ENCODE data around the gene MMP28.
A peak's percentile ranks its signal among the peaks of the same experiment; 100 is the strongest.

MMP28 gene

DNA sequence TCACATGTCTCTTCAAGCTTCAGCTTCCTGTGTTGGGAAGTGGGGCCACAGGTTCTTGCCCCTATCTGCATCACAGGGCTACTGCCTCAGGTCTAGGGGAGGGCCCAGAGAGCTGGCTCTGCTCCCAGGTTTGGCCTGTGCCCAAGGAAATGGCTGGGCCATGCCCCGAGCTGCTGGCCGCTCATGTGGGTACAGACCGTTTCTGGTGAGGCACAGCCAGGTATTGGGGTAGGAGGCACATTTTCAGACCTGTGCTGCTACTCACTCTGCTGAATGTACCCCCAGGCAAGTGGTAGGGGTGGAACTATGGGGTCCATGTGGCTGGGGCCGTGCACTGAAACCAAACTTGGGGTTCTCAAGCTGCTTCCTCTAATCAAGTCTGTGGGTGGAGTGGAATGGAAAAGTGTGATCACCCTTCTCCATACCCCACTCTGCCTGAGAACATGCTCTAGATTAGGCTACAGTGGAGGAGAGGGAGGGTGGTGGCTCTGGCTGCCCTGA lies 47.0 kb downstream of the MMP28 start:
- Histone ChIP-seq H3K4me2 (ENCODE audit: insufficient read depth, low read length, poor library complexity, severe bottlenecking) (no peak overlapping the region), H2BK120ac (ENCODE audit: low read depth, low read length) (no peak overlapping the region), H2AK5ac (ENCODE audit: low read depth, low read length) (no peak overlapping the region), H3K4ac (ENCODE audit: low read length) (no peak overlapping the region), H4K8ac (ENCODE audit: low read depth, low read length) (no peak overlapping the region), H3K4me1 (ENCODE audit: control insufficient read depth in 2 of 2, insufficient read depth in 1 of 2, low read depth in 1 of 2, low read length in 2 of 2) (peaks cover 5 to 7% of the 10 kb centered on the region in 2 donors), H4K91ac (ENCODE audit: low read depth, low read length, poor library complexity) (no peak overlapping the region), H3K27me3 (ENCODE audit: control insufficient read depth in 3 of 3, insufficient read depth in 3 of 3, low read depth in 1 of 3, low read length in 3 of 3) (peaks cover 0 to 41% (median 14%) of the 10 kb centered on the region in 3 experiments), H3K9me3 (replicated peaks in 1 of 2; ENCODE audit: control insufficient read depth in 2 of 2, insufficient read depth in 1 of 2, low read depth in 1 of 2, low read length in 2 of 2) (no peaks in the 10 kb centered on the region), H2AFZ (ENCODE audit: low read length) (no peak overlapping the region), H2BK12ac (ENCODE audit: low read length) (no peak overlapping the region), H2BK5ac (ENCODE audit: low read length) (no peak overlapping the region), H3K79me1 (ENCODE audit: low read depth, low read length) (no peaks in the 10 kb centered on the region), H3K14ac (ENCODE audit: low read length) (no peak overlapping the region), H2BK15ac (ENCODE audit: low read length) (no peak overlapping the region), H3K27ac (replicated peaks; ENCODE audit: low read length) (no peak overlapping the region), H3K9ac (ENCODE audit: low read depth, low read length, poor library complexity) (no peak overlapping the region), H3K36me3 (replicated peaks in 1 of 2; ENCODE audit: control insufficient read depth in 2 of 2, insufficient read depth in 2 of 2, low read length in 2 of 2) (no peaks in the 10 kb centered on the region), H3K18ac (ENCODE audit: low read length) (no peak overlapping the region), H3K4me3 (ENCODE audit: low read length in 2 of 2) (no peak overlapping the region), H3K23ac (ENCODE audit: low read depth, low read length, poor library complexity) (no peak overlapping the region)
- WGBS, 2 donors (ENCODE audit: extremely low coverage in 2 of 2, insufficient read length in 2 of 2, insufficient replicate concordance in 1 of 2) = no CpG with 5 or more reads among the region's 4 CpGs
- no peak for DNase-seq (ENCODE audit: low spot score)

DNA sequence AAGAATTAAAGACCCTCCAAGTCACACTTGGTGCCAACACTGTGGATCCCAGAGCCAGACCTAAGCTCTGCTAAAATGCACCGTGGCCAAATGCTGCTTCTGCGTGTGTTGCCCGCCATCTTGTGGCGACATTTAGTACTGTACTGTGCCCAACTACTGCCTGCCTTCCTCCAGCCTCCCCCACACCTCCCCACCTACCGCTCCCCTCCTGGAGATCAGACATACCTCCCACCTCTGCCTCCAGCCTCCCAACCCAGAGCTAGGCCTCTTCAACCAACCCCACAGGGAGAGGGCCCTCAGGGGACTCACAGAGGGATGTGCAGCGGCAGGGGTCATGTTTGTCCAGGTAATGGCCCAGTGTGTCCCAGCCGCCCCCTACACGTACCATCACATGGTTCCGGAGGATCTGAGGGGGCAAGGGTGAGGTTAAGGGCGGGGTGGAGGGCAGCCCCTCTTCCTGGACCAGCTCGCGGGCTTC lies 47.9 kb downstream of the MMP28 start:
- peak overlapping the region; percentile 5 for H2AFZ ChIP-seq (ENCODE audit: low read length)
- H2BK15ac ChIP-seq (ENCODE audit: low read length) = no peak overlapping the region
- H4K91ac ChIP-seq (ENCODE audit: low read depth, low read length, poor library complexity) = no peak overlapping the region
- H2BK12ac ChIP-seq (ENCODE audit: low read length) = no peak overlapping the region
- no CpG with 5 or more reads among the region's 12 CpGs for WGBS, 2 donors (ENCODE audit: extremely low coverage in 2 of 2, insufficient read length in 2 of 2, insufficient replicate concordance in 1 of 2)
- H3K18ac ChIP-seq (ENCODE audit: low read length) = no peak overlapping the region
- no peak overlapping the region for H3K9ac ChIP-seq (ENCODE audit: low read depth, low read length, poor library complexity)
- no peak overlapping the region for H3K4me2 ChIP-seq (ENCODE audit: insufficient read depth, low read length, poor library complexity, severe bottlenecking)
- H3K27me3 ChIP-seq (ENCODE audit: control insufficient read depth in 3 of 3, insufficient read depth in 3 of 3, low read depth in 1 of 3, low read length in 3 of 3) = peaks cover 0 to 38% (median 18%) of the 10 kb centered on the region in 3 experiments
- no peak overlapping the region for H3K14ac ChIP-seq (ENCODE audit: low read length)
- peaks cover 5 to 6% of the 10 kb centered on the region in 2 donors for H3K4me1 ChIP-seq (ENCODE audit: control insufficient read depth in 2 of 2, insufficient read depth in 1 of 2, low read depth in 1 of 2, low read length in 2 of 2)
- no peak overlapping the region for H3K4me3 ChIP-seq (ENCODE audit: low read length in 2 of 2)
- DNase-seq (ENCODE audit: low spot score) = peak; percentile 71
- no peaks in the 10 kb centered on the region for H3K9me3 ChIP-seq (replicated peaks in 1 of 2; ENCODE audit: control insufficient read depth in 2 of 2, insufficient read depth in 1 of 2, low read depth in 1 of 2, low read length in 2 of 2)
- H3K36me3 ChIP-seq (replicated peaks in 1 of 2; ENCODE audit: control insufficient read depth in 2 of 2, insufficient read depth in 2 of 2, low read length in 2 of 2) = no peaks in the 10 kb centered on the region
- no peak overlapping the region for H3K4ac ChIP-seq (ENCODE audit: low read length)
- no peak overlapping the region for H2BK5ac ChIP-seq (ENCODE audit: low read length)
- H2AK5ac ChIP-seq (ENCODE audit: low read depth, low read length) = no peak overlapping the region
- no peak overlapping the region for H4K8ac ChIP-seq (ENCODE audit: low read depth, low read length)
- H3K79me1 ChIP-seq (ENCODE audit: low read depth, low read length) = no peaks in the 10 kb centered on the region
- H3K23ac ChIP-seq (ENCODE audit: low read depth, low read length, poor library complexity) = no peak overlapping the region
- no peak overlapping the region for H3K27ac ChIP-seq (replicated peaks; ENCODE audit: low read length)
- H2BK120ac ChIP-seq (ENCODE audit: low read depth, low read length) = no peak overlapping the region

DNA sequence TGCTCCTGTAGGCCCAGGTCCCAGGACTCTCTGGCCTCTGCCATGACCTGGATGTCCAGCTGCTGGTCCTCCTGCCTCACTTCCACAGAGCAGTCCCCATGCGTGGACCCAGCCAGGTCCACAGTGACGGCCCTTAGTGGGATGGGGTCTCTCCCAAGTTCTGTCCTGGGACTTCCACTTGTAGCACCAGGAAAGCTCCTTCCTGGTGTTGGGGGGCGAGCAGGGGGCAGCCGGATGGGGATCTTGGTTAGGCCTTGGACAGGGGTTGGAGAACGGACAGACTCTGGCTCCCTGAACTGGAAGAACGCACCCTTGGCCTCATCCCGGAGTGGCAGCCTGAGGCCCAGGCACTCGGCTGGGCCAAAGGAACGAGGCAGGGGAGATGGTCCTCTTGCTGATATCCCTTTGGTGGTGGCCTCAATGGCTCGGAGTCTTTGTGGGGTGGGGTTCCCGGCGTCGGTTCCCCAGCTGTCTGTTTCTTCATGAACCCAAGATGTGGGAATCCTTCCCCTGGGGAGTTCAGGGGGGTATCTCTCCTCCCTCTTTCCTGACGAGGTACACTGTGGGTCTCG lies 49.6 kb downstream of the MMP28 start:
- Histone ChIP-seq H4K91ac (ENCODE audit: low read depth, low read length, poor library complexity) (no peak overlapping the region), H2BK5ac (ENCODE audit: low read length) (peak overlapping the region; percentile 47), H3K27ac (replicated peaks; ENCODE audit: low read length) (no peak overlapping the region), H4K8ac (ENCODE audit: low read depth, low read length) (no peak overlapping the region), H3K9ac (ENCODE audit: low read depth, low read length, poor library complexity) (no peak overlapping the region), H3K14ac (ENCODE audit: low read length) (no peak overlapping the region), H3K4me1 (ENCODE audit: control insufficient read depth in 2 of 2, insufficient read depth in 1 of 2, low read depth in 1 of 2, low read length in 2 of 2) (peaks cover 5 to 10% of the 10 kb centered on the region in 2 donors), H3K36me3 (replicated peaks in 1 of 2; ENCODE audit: control insufficient read depth in 2 of 2, insufficient read depth in 2 of 2, low read length in 2 of 2) (no peaks in the 10 kb centered on the region), H3K18ac (ENCODE audit: low read length) (no peak overlapping the region), H2BK12ac (ENCODE audit: low read length) (no peak overlapping the region), H3K4ac (ENCODE audit: low read length) (no peak overlapping the region), H2BK15ac (ENCODE audit: low read length) (no peak overlapping the region), H3K4me3 (ENCODE audit: low read length in 2 of 2) (no peak overlapping the region), H2AFZ (ENCODE audit: low read length) (no peak overlapping the region), H3K4me2 (ENCODE audit: insufficient read depth, low read length, poor library complexity, severe bottlenecking) (no peak overlapping the region), H3K23ac (ENCODE audit: low read depth, low read length, poor library complexity) (no peak overlapping the region), H2AK5ac (ENCODE audit: low read depth, low read length) (no peak overlapping the region), H2BK120ac (ENCODE audit: low read depth, low read length) (no peak overlapping the region), H3K9me3 (replicated peaks in 1 of 2; ENCODE audit: control insufficient read depth in 2 of 2, insufficient read depth in 1 of 2, low read depth in 1 of 2, low read length in 2 of 2) (peaks cover 0 to 3% of the 10 kb centered on the region in 2 donors), H3K79me1 (ENCODE audit: low read depth, low read length) (no peaks in the 10 kb centered on the region), H3K27me3 (ENCODE audit: control insufficient read depth in 3 of 3, insufficient read depth in 3 of 3, low read depth in 1 of 3, low read length in 3 of 3) (peaks cover 3 to 35% (median 30%) of the 10 kb centered on the region in 3 experiments)
- no CpG with 5 or more reads among the region's 15 CpGs for WGBS, 2 donors (ENCODE audit: extremely low coverage in 2 of 2, insufficient read length in 2 of 2, insufficient replicate concordance in 1 of 2)
- DNase-seq (ENCODE audit: low spot score) = no peak

DNA sequence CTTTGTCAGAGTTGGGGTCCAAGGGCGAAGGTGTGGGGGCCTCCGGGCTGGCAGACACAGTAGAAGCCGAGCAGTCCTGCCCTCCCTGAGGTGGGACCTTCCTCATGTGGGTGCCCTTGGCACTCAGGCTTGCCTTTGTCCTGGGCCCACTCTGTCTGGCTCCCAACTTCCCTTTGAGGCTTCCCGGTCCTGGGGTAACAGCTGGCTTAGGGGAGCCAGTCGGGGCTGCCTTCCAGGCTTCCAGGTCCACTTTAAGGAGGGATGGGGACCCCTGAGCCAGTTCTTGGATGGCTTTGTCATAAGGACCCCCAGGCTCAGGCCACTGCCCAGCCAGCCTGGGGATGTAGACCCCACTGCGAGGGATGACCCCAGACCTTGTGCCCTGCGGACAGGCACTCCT lies 50.2 kb downstream of the MMP28 start:
- H3K9ac ChIP-seq (ENCODE audit: low read depth, low read length, poor library complexity) = no peak overlapping the region
- H3K9me3 ChIP-seq (replicated peaks in 1 of 2; ENCODE audit: control insufficient read depth in 2 of 2, insufficient read depth in 1 of 2, low read depth in 1 of 2, low read length in 2 of 2) = peaks cover 0 to 8% of the 10 kb centered on the region in 2 donors
- no peak overlapping the region for H4K8ac ChIP-seq (ENCODE audit: low read depth, low read length)
- no peak overlapping the region for H3K23ac ChIP-seq (ENCODE audit: low read depth, low read length, poor library complexity)
- no peak overlapping the region for H2BK5ac ChIP-seq (ENCODE audit: low read length)
- H2BK120ac ChIP-seq (ENCODE audit: low read depth, low read length) = no peak overlapping the region
- H3K36me3 ChIP-seq (replicated peaks in 1 of 2; ENCODE audit: control insufficient read depth in 2 of 2, insufficient read depth in 2 of 2, low read length in 2 of 2) = no peaks in the 10 kb centered on the region
- H2BK12ac ChIP-seq (ENCODE audit: low read length) = no peak overlapping the region
- no peak overlapping the region for H3K4me3 ChIP-seq (ENCODE audit: low read length in 2 of 2)
- peaks cover 5 to 9% of the 10 kb centered on the region in 2 donors for H3K4me1 ChIP-seq (ENCODE audit: control insufficient read depth in 2 of 2, insufficient read depth in 1 of 2, low read depth in 1 of 2, low read length in 2 of 2)
- no peak overlapping the region for H2BK15ac ChIP-seq (ENCODE audit: low read length)
- no peak overlapping the region for H3K14ac ChIP-seq (ENCODE audit: low read length)
- H3K27me3 ChIP-seq (ENCODE audit: control insufficient read depth in 3 of 3, insufficient read depth in 3 of 3, low read depth in 1 of 3, low read length in 3 of 3) = peaks cover 5 to 36% (median 25%) of the 10 kb centered on the region in 3 experiments
- H2AK5ac ChIP-seq (ENCODE audit: low read depth, low read length) = no peak overlapping the region
- WGBS, 2 donors (ENCODE audit: extremely low coverage in 2 of 2, insufficient read length in 2 of 2, insufficient replicate concordance in 1 of 2) = no CpG with 5 or more reads among the region's 7 CpGs
- no peak for DNase-seq (ENCODE audit: low spot score)
- H3K18ac ChIP-seq (ENCODE audit: low read length) = peak overlapping the region; percentile 65
- H3K4me2 ChIP-seq (ENCODE audit: insufficient read depth, low read length, poor library complexity, severe bottlenecking) = no peak overlapping the region
- no peak overlapping the region for H4K91ac ChIP-seq (ENCODE audit: low read depth, low read length, poor library complexity)
- no peaks in the 10 kb centered on the region for H3K79me1 ChIP-seq (ENCODE audit: low read depth, low read length)
- no peak overlapping the region for H3K4ac ChIP-seq (ENCODE audit: low read length)
- H2AFZ ChIP-seq (ENCODE audit: low read length) = no peak overlapping the region
- no peak overlapping the region for H3K27ac ChIP-seq (replicated peaks; ENCODE audit: low read length)

Data from neuronal stem cell (in vitro differentiated cells).